OCI-LY7 (cell line): Measurements from ENCODE around the gene RAB3IL1. TPM values are rescaled to one million over a fixed set of nuclear protein-coding genes. Genes with fewer than 3 reads are reported as not detected.

Source experiments
- BruUV-seq: library from RNA; stranded (reverse); fragments of 400-500 nt; replicated peaks from 2 replicates; lab custom pipeline; 2021; lab: Mats Ljungman, UMichigan
- CTCF ChIA-PET: fragments of 300-600 bp; sonication (Branson Sonifier 250); formaldehyde crosslinking; loops from one replicate; lab custom pipeline; 2022; ENCODE audit warnings: antibody characterized with exemption; ENCODE audit not compliant: unreplicated experiment; lab: Charles Lee
- POLR2A ChIA-PET: fragments of 300-600 bp; sonication (Branson Sonifier 250); formaldehyde crosslinking; loops from one replicate; lab custom pipeline; 2022; ENCODE audit warnings: antibody characterized with exemption; lab: Charles Lee
- DNase-seq: peaks from one replicate; pipeline ENCODE4 v3.0.0-alpha.2; 2015; ENCODE audit warnings: low spot score
- H2AFZ ChIP-seq: fragments of 200-600 bp; sonication (generic), shearing (Covaris generic); 2 replicates; pipeline ENCODE4 v1.6.1; 2014; ENCODE audit warnings: mild to moderate bottlenecking, antibody characterized with exemption, low read length, moderate library complexity
- H3K27ac ChIP-seq: fragments of 200-600 bp; sonication (generic); 2 replicates; pipeline ENCODE4 v1.5.1; 2014; ENCODE audit warnings: mixed run types, low read depth, mild to moderate bottlenecking, moderate library complexity, low read length, inconsistent platforms; ENCODE audit not compliant: poor library complexity, severe bottlenecking
- H3K36me3 ChIP-seq: fragments of 200-600 bp; sonication (generic); 2 replicates; pipeline ENCODE4 v1.6.1; 2014; ENCODE audit warnings: mild to moderate bottlenecking, antibody characterized with exemption, low read length, moderate library complexity, mixed read lengths; ENCODE audit not compliant: insufficient read depth
- H3K4me1 ChIP-seq: fragments of 200-600 bp; sonication (generic); 2 replicates; pipeline ENCODE4 v1.5.1; 2014; ENCODE audit warnings: mild to moderate bottlenecking, low read length; ENCODE audit not compliant: insufficient read depth, poor library complexity, severe bottlenecking
- H3K4me2 ChIP-seq: fragments of 200-600 bp; sonication (generic); 2 replicates; pipeline ENCODE4 v1.6.1; 2014; ENCODE audit warnings: mild to moderate bottlenecking, low read length
- H3K4me3 ChIP-seq: fragments of 200-600 bp; sonication (generic); 2 replicates; pipeline ENCODE4 v1.5.1; 2014; ENCODE audit warnings: mild to moderate bottlenecking, low read depth, low read length; ENCODE audit not compliant: poor library complexity, severe bottlenecking
- H3K79me2 ChIP-seq: fragments of 200-600 bp; sonication (generic); 2 replicates; pipeline ENCODE4 v1.6.1; 2016; ENCODE audit warnings: low read depth, mild to moderate bottlenecking, low read length, moderate library complexity, mixed read lengths; ENCODE audit not compliant: insufficient read depth
- H3K9me2 ChIP-seq: fragments of 200-600 bp; sonication (generic); 2 replicates; pipeline ENCODE4 v1.6.1; 2016; ENCODE audit warnings: mild to moderate bottlenecking, low read length, mixed read lengths; ENCODE audit not compliant: insufficient read depth
- H3K9me3 ChIP-seq: fragments of 200-600 bp; sonication (generic); 2 replicates; pipeline ENCODE4 v1.6.1; 2014; ENCODE audit warnings: mild to moderate bottlenecking, mixed run types, low read length, mixed read lengths
- H4K20me1 ChIP-seq: fragments of 200-600 bp; sonication (generic); 2 replicates; pipeline ENCODE4 v1.6.1; 2014; ENCODE audit warnings: mild to moderate bottlenecking, antibody characterized with exemption, low read length, moderate library complexity, mixed read lengths; ENCODE audit not compliant: insufficient read depth
- CTCF ChIP-seq: fragments of 200-600 bp; sonication (generic); conservative IDR thresholded peaks from 2 replicates; pipeline ENCODE4 v1.5.1; 2014; ENCODE audit warnings: mild to moderate bottlenecking, antibody characterized with exemption, low read length, moderate library complexity, mixed read lengths
- EZH2phosphoT487 ChIP-seq: fragments of 200-600 bp; sonication (generic); IDR thresholded peaks from 2 replicates; pipeline ENCODE4 v1.6.1; 2018; ENCODE audit warnings: low read depth, borderline replicate concordance, mild to moderate bottlenecking, mixed run types, antibody characterized with exemption, low read length, moderate library complexity, mixed read lengths
- intact Hi-C: fragments of 100-400 bp; cut with micrococcal nuclease; formaldehyde crosslinking; loops from one replicate; pipeline ENCODE4 v1.10.0; 2022; ENCODE audit not compliant: unreplicated experiment
- total RNA-seq, 2 experiments: library from RNA; depleted of rRNA in 1 of 2; stranded (reverse); fragments of >200 nt in 1 of 2; shearing (Covaris generic) in 1 of 2; gene quantifications; 2 replicates each; pipeline ENCODE4 v1.2.3, GENCODE V29; 2014 to 2022

The RAB3IL1 gene
- total RNA-seq, 2 experiments from 2014 or later: not detected

GRCh38 chr11:61908730-61909316 is 8.5 kb downstream of the RAB3IL1 start:
- ChIA-PET POLR2A (no interaction called here), CTCF (interaction anchor here (1.1 kb wide), 1 partner anchor 10 kb away, joined by 3 read pairs; no protein-coding TSS in a partner anchor)
- H3K27ac ChIP-seq: no peak overlapping the region
- no peak for DNase-seq
- no peaks in the 10 kb centered on the region for H3K79me2 ChIP-seq
- H4K20me1 ChIP-seq: no peaks in the 10 kb centered on the region
- H3K9me2 ChIP-seq: no peaks in the 10 kb centered on the region
- no TSS peak for BruUV-seq
- no peaks in the 10 kb centered on the region for H3K4me1 ChIP-seq
- no peaks in the 10 kb centered on the region for H3K36me3 ChIP-seq
- TF ChIP-seq CTCF: no peak
- no peak overlapping the region for H2AFZ ChIP-seq
- no peaks in the 10 kb centered on the region for H3K9me3 ChIP-seq
- no peak overlapping the region for H3K4me2 ChIP-seq
- intact Hi-C loops: no loop called here
- no peak overlapping the region for H3K4me3 ChIP-seq

DNA sequence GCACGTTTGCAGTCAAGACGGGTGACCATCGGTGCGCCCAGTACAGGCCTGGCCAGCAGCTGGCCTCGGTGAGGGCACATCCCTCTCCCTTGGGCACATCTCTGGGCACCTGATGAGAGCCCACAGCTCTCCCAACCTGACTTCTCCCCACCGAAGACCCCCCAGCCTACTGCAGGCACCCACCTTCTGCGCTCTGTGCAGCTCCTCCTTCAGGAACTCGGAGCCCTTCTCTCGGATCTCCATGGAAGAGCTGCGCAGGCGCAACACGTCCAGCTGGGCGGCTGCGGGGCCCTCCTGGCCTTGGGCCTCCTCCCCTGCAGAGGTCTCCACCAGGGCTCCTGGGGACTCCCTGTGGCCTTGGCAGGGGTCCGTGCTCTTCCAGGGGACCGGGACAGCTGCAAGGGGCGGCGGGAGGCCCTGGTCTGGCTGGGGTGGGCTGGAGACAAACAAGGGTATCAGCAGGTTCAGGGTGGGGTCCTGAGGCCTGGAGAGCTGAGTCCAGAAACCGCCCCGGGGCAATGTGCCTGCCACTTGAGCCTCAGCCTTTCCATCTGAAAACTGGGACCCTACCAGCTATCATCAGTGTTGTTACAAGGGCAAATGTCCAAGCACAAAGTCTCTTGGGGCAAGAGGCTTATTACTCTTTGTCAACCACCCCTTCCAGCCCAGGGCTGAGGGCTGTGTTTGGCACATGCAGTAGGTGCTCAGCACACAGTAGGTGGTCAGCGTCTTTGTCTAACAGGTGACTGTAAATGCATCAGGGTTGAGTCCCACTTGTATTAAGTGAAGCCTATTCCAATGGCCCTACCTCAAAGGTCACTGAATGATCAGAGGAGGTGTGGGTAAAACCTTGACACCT is 9.3 kb downstream of the RAB3IL1 start:
- CTCF ChIA-PET: interaction anchor here (1.1 kb wide), 1 partner anchor 9 kb away, joined by 3 read pairs; no protein-coding TSS in a partner anchor
- Histone ChIP-seq H3K9me2 (no peaks in the 10 kb centered on the region), H3K27ac (no peak overlapping the region), H3K4me3 (no peak overlapping the region), H3K36me3 (no peaks in the 10 kb centered on the region), H4K20me1 (no peaks in the 10 kb centered on the region), H3K79me2 (no peaks in the 10 kb centered on the region), H3K4me2 (no peak overlapping the region), H3K4me1 (no peaks in the 10 kb centered on the region), H2AFZ (no peak overlapping the region), H3K9me3 (no peaks in the 10 kb centered on the region)
- TF ChIP-seq CTCF (no peak), EZH2phosphoT487 (no peak)
- intact Hi-C loops: no loop called here
- POLR2A ChIA-PET: interaction anchor here (0.6 kb wide), 1 partner anchor 416 kb away, joined by 5 read pairs; no protein-coding TSS in a partner anchor
- no peak for DNase-seq
- no TSS peak for BruUV-seq

DNA sequence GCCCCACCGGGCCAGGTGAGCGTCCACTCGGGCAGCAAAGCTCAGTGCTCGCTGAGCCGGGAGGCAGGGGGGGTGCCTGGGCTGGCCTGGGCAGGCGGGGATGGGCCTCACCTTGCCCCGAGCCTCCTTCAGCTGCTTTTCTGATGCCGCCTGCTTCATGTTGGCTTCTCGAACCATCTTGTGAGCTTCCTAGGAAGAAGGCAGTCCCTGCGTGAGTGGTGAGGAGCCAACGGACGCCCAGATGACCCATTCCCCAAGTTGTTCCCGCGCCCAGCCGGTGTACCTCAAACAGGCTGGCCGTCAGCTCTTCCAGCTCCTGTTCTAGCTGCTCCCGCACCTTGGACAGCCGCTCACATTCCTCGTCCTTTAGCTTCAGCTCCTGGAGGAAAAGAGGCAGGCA is 10.1 kb downstream of the RAB3IL1 start:
- ChIA-PET POLR2A (no interaction called here), CTCF (no interaction called here)
- H4K20me1 ChIP-seq: no peaks in the 10 kb centered on the region
- H3K9me2 ChIP-seq: no peaks in the 10 kb centered on the region
- H3K4me3 ChIP-seq: no peak overlapping the region
- no TSS peak for BruUV-seq
- intact Hi-C loops: no loop called here
- no peaks in the 10 kb centered on the region for H3K36me3 ChIP-seq
- no peak overlapping the region for H3K27ac ChIP-seq
- no peak for DNase-seq
- no peak overlapping the region for H3K4me2 ChIP-seq
- H2AFZ ChIP-seq: no peak overlapping the region
- H3K4me1 ChIP-seq: no peaks in the 10 kb centered on the region
- no peaks in the 10 kb centered on the region for H3K9me3 ChIP-seq
- no peak for TF ChIP-seq EZH2phosphoT487
- TF ChIP-seq CTCF: no peak
- no peaks in the 10 kb centered on the region for H3K79me2 ChIP-seq
